Neural crest cell (in vitro differentiated cells): ENCODE results near the gene SPRR4. TPM values are rescaled to one million over a fixed set of nuclear protein-coding genes. Genes with fewer than 3 reads are reported as not detected.

Experiments
- DNase-seq: peaks from one replicate; pipeline ENCODE4 v3.0.0; 2021; ENCODE audit warnings: low read depth, mixed read lengths, low spot score
- H3K27ac Mint-ChIP-seq: one replicate; pipeline ENCODE4 v1.8.0; 2021; ENCODE audit warnings: mild to moderate bottlenecking, mixed read lengths; ENCODE audit not compliant: unreplicated experiment
- H3K27me3 Mint-ChIP-seq: 2 replicates; pipeline ENCODE4 v1.8.0; 2021; ENCODE audit warnings: low read depth, mild to moderate bottlenecking, mixed read lengths
- H3K36me3 Mint-ChIP-seq: 2 replicates; pipeline ENCODE4 v1.8.0; 2021; ENCODE audit warnings: low read depth, mild to moderate bottlenecking, mixed read lengths
- H3K4me1 Mint-ChIP-seq: 2 replicates; pipeline ENCODE4 v1.8.0; 2021; ENCODE audit warnings: mixed read lengths
- H3K4me3 Mint-ChIP-seq: one replicate; pipeline ENCODE4 v1.8.0; 2021; ENCODE audit warnings: mild to moderate bottlenecking, mixed read lengths
- H3K9me3 Mint-ChIP-seq: 2 replicates; pipeline ENCODE4 v1.8.0; 2021; ENCODE audit warnings: mixed read lengths
- total RNA-seq: library from RNA; stranded (reverse); gene quantifications from 2 replicates; pipeline ENCODE4 v1.2.1, GENCODE V29; 2021
- TF ChIP-seq, protein P1 (sequence below): fragments of 200-600 bp; sonication (generic); conservative IDR thresholded peaks from 2 replicates; pipeline ENCODE4 v1.5.0; 2021; ENCODE audit warnings: antibody characterized with exemption, mild to moderate bottlenecking

SPRR4 gene
- total RNA-seq, 1 donor from 2014 or later = not detected

DNA sequence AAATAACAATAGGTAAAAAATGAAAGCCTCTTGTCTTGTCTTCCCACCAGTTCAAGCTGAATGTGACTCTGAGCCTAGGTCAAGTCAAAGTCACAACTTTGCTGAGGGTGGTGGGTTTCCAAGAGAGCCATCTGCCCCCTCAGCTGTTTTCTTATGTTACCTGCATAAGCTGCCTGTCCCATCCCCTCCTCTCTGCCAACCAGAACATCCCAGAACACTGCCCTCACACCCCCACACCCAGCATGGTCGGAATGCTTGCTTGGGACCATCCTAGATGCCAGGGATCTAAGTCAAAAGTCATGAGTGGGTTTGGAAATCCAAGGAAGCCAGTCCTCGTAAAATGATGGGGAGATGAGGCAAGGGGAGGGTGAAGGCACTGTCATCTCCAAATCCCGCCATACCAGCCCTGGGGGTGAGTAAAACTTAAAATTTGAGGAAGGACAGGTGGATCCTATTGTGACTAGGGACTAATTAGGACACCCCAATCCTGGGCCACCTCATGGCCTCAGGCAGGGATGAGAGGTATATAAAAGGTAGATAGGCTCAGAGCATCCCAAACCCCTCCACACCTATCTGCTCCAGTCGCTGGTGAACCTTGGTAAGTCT lies 23.7 kb upstream of the SPRR4 start, which contains the start of gene SPRR5:
TSS of gene SPRR5 (plus strand) at position 556 of the 606 bp plus-strand sequence. CDS start 1,349 bp downstream, outside the sequence.
- Mint-ChIP-seq H3K4me3 (no peak within 1 kb of the TSS), H3K27ac (no peak within 1 kb of the TSS), H3K9me3 (no peaks in the 10 kb centered on the region), H3K27me3 (peaks cover 11% of the 10 kb centered on the region), H3K4me1 (no peaks in the 10 kb centered on the region), H3K36me3 (no peaks in the 10 kb centered on the region)
- no peak for DNase-seq
- TF ChIP-seq, protein P1, sequence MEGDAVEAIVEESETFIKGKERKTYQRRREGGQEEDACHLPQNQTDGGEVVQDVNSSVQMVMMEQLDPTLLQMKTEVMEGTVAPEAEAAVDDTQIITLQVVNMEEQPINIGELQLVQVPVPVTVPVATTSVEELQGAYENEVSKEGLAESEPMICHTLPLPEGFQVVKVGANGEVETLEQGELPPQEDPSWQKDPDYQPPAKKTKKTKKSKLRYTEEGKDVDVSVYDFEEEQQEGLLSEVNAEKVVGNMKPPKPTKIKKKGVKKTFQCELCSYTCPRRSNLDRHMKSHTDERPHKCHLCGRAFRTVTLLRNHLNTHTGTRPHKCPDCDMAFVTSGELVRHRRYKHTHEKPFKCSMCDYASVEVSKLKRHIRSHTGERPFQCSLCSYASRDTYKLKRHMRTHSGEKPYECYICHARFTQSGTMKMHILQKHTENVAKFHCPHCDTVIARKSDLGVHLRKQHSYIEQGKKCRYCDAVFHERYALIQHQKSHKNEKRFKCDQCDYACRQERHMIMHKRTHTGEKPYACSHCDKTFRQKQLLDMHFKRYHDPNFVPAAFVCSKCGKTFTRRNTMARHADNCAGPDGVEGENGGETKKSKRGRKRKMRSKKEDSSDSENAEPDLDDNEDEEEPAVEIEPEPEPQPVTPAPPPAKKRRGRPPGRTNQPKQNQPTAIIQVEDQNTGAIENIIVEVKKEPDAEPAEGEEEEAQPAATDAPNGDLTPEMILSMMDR = no peak

DNA sequence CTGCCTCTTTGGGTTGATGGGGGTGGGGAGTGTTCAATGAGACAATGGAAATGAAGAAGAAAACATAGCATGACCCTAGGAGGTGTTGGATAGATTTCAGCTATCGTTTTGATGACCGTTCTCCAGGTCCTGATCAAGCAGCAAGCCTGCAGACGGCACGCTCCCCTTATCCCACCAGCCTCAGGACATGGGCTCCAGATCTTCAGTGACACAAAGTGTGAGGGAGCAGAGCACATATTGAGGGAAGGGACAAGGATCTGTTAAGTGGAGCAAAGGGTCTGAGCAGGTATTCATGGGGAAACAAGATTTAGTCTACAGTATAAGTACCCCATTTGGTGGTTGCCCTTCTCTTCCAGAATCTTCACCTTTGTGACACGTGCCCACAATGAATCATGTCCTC lies 18.7 kb upstream of the SPRR4 start:
- Mint-ChIP-seq H3K36me3 (no peaks in the 10 kb centered on the region), H3K4me1 (no peaks in the 10 kb centered on the region), H3K9me3 (no peaks in the 10 kb centered on the region), H3K27ac (no peak overlapping the region), H3K4me3 (no peak overlapping the region), H3K27me3 (peaks cover 14% of the 10 kb centered on the region)
- no peak for DNase-seq
- TF ChIP-seq, protein P1 = no peak

DNA sequence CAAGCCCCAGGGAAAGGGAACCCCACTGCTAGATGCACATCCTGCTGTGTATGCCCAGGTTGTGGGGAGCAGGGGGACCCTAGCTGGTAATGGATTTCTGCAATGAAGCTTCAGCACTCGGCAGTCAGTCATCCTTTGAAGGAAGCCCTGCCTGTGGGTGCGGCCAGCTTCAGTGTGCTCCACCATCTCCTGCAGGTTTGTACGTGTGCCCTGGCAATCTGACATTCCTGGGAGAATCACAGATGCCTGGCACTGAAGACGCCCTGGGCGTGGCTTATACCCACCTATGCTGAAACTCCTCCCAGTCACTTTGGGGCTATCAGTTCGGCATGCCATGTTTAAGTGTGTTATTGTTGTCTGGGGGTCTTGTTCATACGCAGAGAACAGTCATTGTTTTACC lies 16.7 kb upstream of the SPRR4 start:
- TF ChIP-seq, protein P1 = no peak
- Mint-ChIP-seq H3K9me3 (no peaks in the 10 kb centered on the region), H3K36me3 (no peaks in the 10 kb centered on the region), H3K27ac (no peak overlapping the region), H3K4me1 (no peaks in the 10 kb centered on the region), H3K27me3 (peaks cover 9% of the 10 kb centered on the region), H3K4me3 (no peak overlapping the region)
- no peak for DNase-seq

DNA sequence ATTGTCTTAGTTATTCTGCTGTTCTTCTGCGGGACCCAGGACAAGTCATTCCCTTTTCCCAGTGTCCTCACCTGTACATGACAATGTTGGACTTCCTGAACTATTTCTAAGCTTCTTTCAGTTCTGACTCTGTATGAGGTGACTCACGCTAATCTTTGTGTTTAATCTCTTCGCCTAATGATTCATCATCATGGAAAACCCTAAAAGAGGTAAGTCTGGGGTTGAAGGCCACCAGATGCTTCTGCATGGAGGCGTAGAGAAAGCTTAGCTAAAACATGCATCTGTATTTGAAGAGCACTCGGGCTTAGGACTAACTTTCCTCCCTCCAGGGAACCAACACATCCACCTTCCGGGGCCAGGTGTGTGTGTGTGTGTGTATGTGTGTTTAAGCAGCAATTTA lies 16.0 kb upstream of the SPRR4 start:
- TF ChIP-seq, protein P1 = no peak
- no peaks in the 10 kb centered on the region for H3K36me3 Mint-ChIP-seq
- no peak for DNase-seq
- peaks cover 9% of the 10 kb centered on the region for H3K27me3 Mint-ChIP-seq
- no peak overlapping the region for H3K27ac Mint-ChIP-seq
- no peak overlapping the region for H3K4me3 Mint-ChIP-seq
- H3K4me1 Mint-ChIP-seq = no peaks in the 10 kb centered on the region
- no peaks in the 10 kb centered on the region for H3K9me3 Mint-ChIP-seq

DNA sequence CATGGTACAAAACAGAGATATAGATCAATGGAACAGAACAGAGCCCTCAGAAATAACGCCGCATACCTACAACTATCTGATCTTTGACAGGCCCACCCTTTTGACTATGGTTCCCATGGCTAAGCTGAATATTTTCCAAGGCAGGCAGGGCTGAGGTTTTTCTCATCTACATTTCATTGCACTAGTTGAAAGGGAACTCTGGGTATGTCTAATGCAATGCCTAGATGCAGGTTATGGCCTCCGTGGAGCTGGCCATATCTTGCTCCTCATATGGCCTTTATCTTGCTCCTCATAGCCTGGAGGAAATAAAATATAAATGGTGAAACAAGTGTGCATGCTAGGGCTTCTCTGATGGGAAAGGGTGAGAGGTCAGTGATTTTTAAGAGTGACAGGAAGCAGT lies 12.9 kb upstream of the SPRR4 start:
- Mint-ChIP-seq H3K27ac (no peak overlapping the region), H3K9me3 (no peaks in the 10 kb centered on the region), H3K4me1 (no peaks in the 10 kb centered on the region), H3K27me3 (no peaks in the 10 kb centered on the region), H3K4me3 (no peak overlapping the region), H3K36me3 (no peaks in the 10 kb centered on the region)
- no peak for DNase-seq
- TF ChIP-seq, protein P1 = no peak
